HepG2 (cell line): ENCODE results near the gene ZCCHC8. TPM values are rescaled to one million over a fixed set of nuclear protein-coding genes. Genes with fewer than 3 reads are reported as not detected.

ENCODE experiments used
- ATF7 ChIP-seq, 2 experiments: fragments of 450-650 bp in 1 of 2; sonication (generic) in 1 of 2; formaldehyde crosslinking in 1 of 2; IDR thresholded peaks; 2 replicates each; pipeline versions ENCODE4 v1.4.0 to v1.6.1; 2016 to 2020; ENCODE audit warnings: antibody characterized with exemption in 1 of 2, mild to moderate bottlenecking in 1 of 2, missing genetic modification reagents in 1 of 2
- CSRNP1 ChIP-seq: sonication (generic); formaldehyde crosslinking; IDR thresholded peaks from 2 replicates; pipeline ENCODE4 v1.8.1; 2023; ENCODE audit warnings: mild to moderate bottlenecking, missing genetic modification reagents
- E2F2 ChIP-seq: sonication (generic); formaldehyde crosslinking; IDR thresholded peaks from 2 replicates; pipeline ENCODE4 v1.4.0; 2020; ENCODE audit warnings: missing genetic modification reagents, borderline replicate concordance
- FOXP1 ChIP-seq, 2 experiments: fragments of 450-650 bp in 1 of 2; IDR thresholded peaks; 2 replicates each; pipeline ENCODE4 v1.6.1; 2017 to 2018; ENCODE audit warnings: antibody characterized with exemption in 1 of 2
- GLI4 ChIP-seq: sonication (generic); formaldehyde crosslinking; IDR thresholded peaks from 2 replicates; pipeline ENCODE4 v1.5.1; 2020; ENCODE audit warnings: missing genetic modification reagents, mild to moderate bottlenecking, moderate library complexity, borderline replicate concordance
- HNRNPLL ChIP-seq: fragments of 200-400 bp; formaldehyde crosslinking; IDR thresholded peaks from 2 replicates; pipeline ENCODE4 v1.6.1; 2017; ENCODE audit warnings: mild to moderate bottlenecking, low read depth, low read length; ENCODE audit not compliant: poor library complexity, severe bottlenecking
- NBN ChIP-seq: fragments of 450-650 bp; conservative IDR thresholded peaks from 2 replicates; pipeline ENCODE4 v1.6.1; 2017
- SALL2 ChIP-seq: sonication (generic); formaldehyde crosslinking; IDR thresholded peaks from 2 replicates; pipeline ENCODE4 v1.8.1; 2023; ENCODE audit warnings: mild to moderate bottlenecking, missing genetic modification reagents, inconsistent platforms
- SSRP1 ChIP-seq: IDR thresholded peaks from 2 replicates; pipeline ENCODE4 v1.6.1; 2016; ENCODE audit warnings: control low read depth
- STAG1 ChIP-seq: sonication (generic); formaldehyde crosslinking; IDR thresholded peaks from 2 replicates; pipeline ENCODE4 v1.4.0; 2020; ENCODE audit warnings: missing genetic modification reagents
- TEF ChIP-seq: sonication (generic); formaldehyde crosslinking; IDR thresholded peaks from 2 replicates; pipeline ENCODE4 v1.5.0; 2020; ENCODE audit warnings: missing genetic modification reagents
- THYN1 ChIP-seq: sonication (generic); formaldehyde crosslinking; IDR thresholded peaks from 2 replicates; pipeline ENCODE4 v1.8.1; 2023; ENCODE audit warnings: low read depth, mild to moderate bottlenecking, moderate library complexity, missing genetic modification reagents, borderline replicate concordance
- ZBTB8A ChIP-seq: sonication (generic); formaldehyde crosslinking; IDR thresholded peaks from 2 replicates; pipeline ENCODE4 v1.4.0; 2020; ENCODE audit warnings: mild to moderate bottlenecking, low read depth, missing genetic modification reagents, borderline replicate concordance
- ZC3H4 ChIP-seq: sonication (generic); formaldehyde crosslinking; IDR thresholded peaks from 2 replicates; pipeline ENCODE4 v1.4.0; 2020; ENCODE audit warnings: missing genetic modification reagents, borderline replicate concordance
- ZNF264 ChIP-seq: sonication (generic); formaldehyde crosslinking; IDR thresholded peaks from 2 replicates; pipeline ENCODE4 v1.4.0; 2020; ENCODE audit warnings: missing genetic modification reagents
- ZNF280D ChIP-seq: sonication (generic); formaldehyde crosslinking; IDR thresholded peaks from 2 replicates; pipeline ENCODE4 v1.5.1; 2020; ENCODE audit warnings: mild to moderate bottlenecking, missing genetic modification reagents
- ZNF430 ChIP-seq: sonication (generic); formaldehyde crosslinking; IDR thresholded peaks from 2 replicates; pipeline ENCODE4 v1.9.0; 2021; ENCODE audit warnings: mild to moderate bottlenecking, missing genetic modification reagents
- ZNF431 ChIP-seq: sonication (generic); formaldehyde crosslinking; IDR thresholded peaks from 2 replicates; pipeline ENCODE4 v1.9.0; 2022; ENCODE audit warnings: missing genetic modification reagents, low read depth, mild to moderate bottlenecking, borderline replicate concordance
- ZNF629 ChIP-seq: sonication (generic); formaldehyde crosslinking; conservative IDR thresholded peaks from 2 replicates; pipeline ENCODE4 v1.5.0; 2020; ENCODE audit warnings: missing genetic modification reagents
- ZNF740 ChIP-seq: sonication (generic); formaldehyde crosslinking; IDR thresholded peaks from 2 replicates; pipeline ENCODE4 v1.4.0; 2020; ENCODE audit warnings: missing genetic modification reagents
- ZNF749 ChIP-seq: sonication (generic); formaldehyde crosslinking; IDR thresholded peaks from 2 replicates; pipeline ENCODE4 v1.8.0; 2022; ENCODE audit warnings: mild to moderate bottlenecking, missing genetic modification reagents, moderate library complexity, borderline replicate concordance
- ZNF772 ChIP-seq: sonication (generic); formaldehyde crosslinking; IDR thresholded peaks from 2 replicates; pipeline ENCODE4 v1.5.0; 2020; ENCODE audit warnings: mild to moderate bottlenecking, missing genetic modification reagents
- ZNF776 ChIP-seq: sonication (generic); formaldehyde crosslinking; IDR thresholded peaks from 2 replicates; pipeline ENCODE4 v1.4.0; 2020; ENCODE audit warnings: mild to moderate bottlenecking, missing genetic modification reagents
- polyA plus RNA-seq, 8 experiments: library from polyadenylated mRNA; depleted of rRNA in 3 of 8; stranded (reverse) in 7 of 8; unstranded in 1 of 8; fragments of >200 nt; fragmentation: Illumina TruSeq in 4 of 8; extraction: Trizol in 4 of 8; gene quantifications; 2 replicates each; pipeline versions ENCODE4 v1.2.1 to v1.2.3, GENCODE V29; 2011 to 2016; ENCODE audit warnings: low read depth in 4 of 8, missing spikeins in 1 of 8, mixed read lengths in 1 of 8; ENCODE audit not compliant: insufficient read depth in 1 of 8
- total RNA-seq, 5 experiments: library from RNA; depleted of rRNA; stranded (reverse); fragments of >200 nt; fragmentation: Illumina TruSeq; extraction: Trizol; gene quantifications; 2 replicates each; pipeline ENCODE4 v1.2.3, GENCODE V29; 2016; ENCODE audit warnings: low read depth in 1 of 5

Gene ZCCHC8
- total and polyA plus RNA-seq, 2 of the 13 experiments (the other 11 are each of a cell fraction or from before 2014, with no cell fraction given): 18.6 to 20.9 TPM

- TF ChIP-seq ZNF749 (CRISPR knock-in tag): peak; percentile 39; the same call in 1 of the 2 replicates
- no peak for TF ChIP-seq FOXP1 (IDR thresholded peaks at IDR 0.05)
- TF ChIP-seq FOXP1 (CRISPR knock-in tag; IDR thresholded peaks at IDR 0.05): no peak
- no peak; the same call in none of the 2 replicates for TF ChIP-seq ZNF772 (CRISPR knock-in tag)
- no peak for TF ChIP-seq SSRP1
- TF ChIP-seq ZNF740: no peak
- TF ChIP-seq HNRNPLL: no peak
- TF ChIP-seq THYN1: no peak
- no peak for TF ChIP-seq STAG1 (CRISPR knock-in tag)
- no peak for TF ChIP-seq NBN
- peak; percentile 0; the same call in 1 of the 2 replicates for TF ChIP-seq ZNF430 (CRISPR knock-in tag)
- TF ChIP-seq ZNF431 (CRISPR knock-in tag): no peak; the same call in 1 of the 2 replicates
- TF ChIP-seq ZNF629 (CRISPR knock-in tag): no peak
- TF ChIP-seq ZNF280D (CRISPR knock-in tag): no peak
- no peak for TF ChIP-seq CSRNP1 (CRISPR knock-in tag)
- TF ChIP-seq TEF: no peak; the same call in 1 of the 2 replicates
- TF ChIP-seq ZC3H4 (CRISPR knock-in tag): no peak
- no peak for TF ChIP-seq E2F2 (CRISPR knock-in tag)
- TF ChIP-seq ZNF264 (CRISPR knock-in tag): no peak
- peak; percentile 14; the same call in 1 of the 2 replicates for TF ChIP-seq SALL2 (CRISPR knock-in tag)
- no peak for TF ChIP-seq ZNF776 (CRISPR knock-in tag)
- no peak for TF ChIP-seq ATF7 (IDR thresholded peaks at IDR 0.05)
- TF ChIP-seq ATF7 (CRISPR knock-in tag; IDR thresholded peaks at IDR 0.05): no peak
- TF ChIP-seq GLI4 (CRISPR knock-in tag): no peak
- TF ChIP-seq ZBTB8A (CRISPR knock-in tag): no peak
Measured at GRCh38 chr12:122499991-122500684, 594 bp downstream of the ZCCHC8 start (continued).
